ENCODE data around the gene ROR1.

GRCh38 chr1:63859480-63860275 lies 85.9 kb downstream of the ROR1 start:
- TF ChIP-seq TAF1 (IDR thresholded peaks at IDR 0.05; ENCODE audit: borderline replicate concordance, insufficient read depth, low read length): no peak
- TF ChIP-seq REST (IDR thresholded peaks at IDR 0.05; ENCODE audit: insufficient read depth in 1 of 2, low read depth in 2 of 2, low read length in 2 of 2): no peak
- TF ChIP-seq POLR2AphosphoS5 (IDR thresholded peaks at IDR 0.05; ENCODE audit: low read depth, low read length): no peak
- no peak for TF ChIP-seq SIN3A (IDR thresholded peaks at IDR 0.05; ENCODE audit: borderline replicate concordance, insufficient read depth, low read length)
- TF ChIP-seq FOXP2 (optimal IDR thresholded peaks at IDR 0.05; ENCODE audit: borderline replicate concordance, extremely low read depth, extremely low read length, insufficient read depth): no peak
